Thymus (tissue), 11 donors: ENCODE data around the gene MAP3K10. TPM values are rescaled to one million over a fixed set of nuclear protein-coding genes. Genes with fewer than 3 reads are reported as not detected.

Experiments
- DNase-seq, 9 donors: peaks; one replicate each; pipeline ENCODE4 v3.0.0-alpha.2; 2013; ENCODE audit warnings: low spot score in 9 of 9, low read depth in 6 of 9, missing footprints in 1 of 9
- H3K27ac ChIP-seq, 2 donors: one replicate each; pipeline ENCODE4 v1.5.1; 2013; ENCODE audit warnings: control low read depth in 1 of 2, low read depth in 1 of 2, low read length in 1 of 2, mild to moderate bottlenecking in 1 of 2, moderate library complexity in 1 of 2
- H3K27me3 ChIP-seq, 2 donors: one replicate each; pipeline ENCODE4 v1.5.1; 2013; ENCODE audit warnings: low read length in 1 of 2; ENCODE audit not compliant: control insufficient read depth in 2 of 2, insufficient read depth in 1 of 2
- H3K36me3 ChIP-seq, 2 donors: one replicate each; pipeline ENCODE4 v1.5.1; 2013; ENCODE audit warnings: low read length in 1 of 2, mild to moderate bottlenecking in 1 of 2, moderate library complexity in 1 of 2; ENCODE audit not compliant: control insufficient read depth in 2 of 2, insufficient read depth in 2 of 2
- H3K4me1 ChIP-seq, 2 donors: one replicate each; pipeline ENCODE4 v1.5.1; 2013; ENCODE audit warnings: low read length in 2 of 2; ENCODE audit not compliant: control insufficient read depth in 2 of 2, insufficient read depth in 2 of 2
- H3K4me3 ChIP-seq, 2 donors: one replicate each; pipeline ENCODE4 v1.5.1; 2013; ENCODE audit warnings: low read length in 2 of 2, control low read depth in 1 of 2, mild to moderate bottlenecking in 1 of 2
- H3K9me3 ChIP-seq, 2 donors: one replicate each; pipeline ENCODE4 v1.5.1; 2013; ENCODE audit warnings: low read length in 1 of 2, mild to moderate bottlenecking in 1 of 2; ENCODE audit not compliant: control insufficient read depth in 2 of 2, insufficient read depth in 1 of 2
- WGBS: extraction: QIAGEN DNeasy Blood & Tissue Kit; methylation state at CpG from one replicate; pipeline ENCODE4 v1.1.7; 2013; 5-methylcytosine and 5-hydroxymethylcytosine counted together
- polyA plus RNA-seq: library from polyadenylated mRNA; stranded (reverse); fragments of 200-250 nt; gene quantifications from one replicate; pipeline ENCODE4 v1.2.3, GENCODE V29; 2013
- total RNA-seq: library from RNA; stranded (reverse); fragments of 120-200 nt; gene quantifications from one replicate; pipeline ENCODE4 v1.2.4, GENCODE V29; 2013
- donor health status: healthy.

MAP3K10 gene
- total and polyA plus RNA-seq, 2 donors, result 4.8 to 10.8 TPM

DNA sequence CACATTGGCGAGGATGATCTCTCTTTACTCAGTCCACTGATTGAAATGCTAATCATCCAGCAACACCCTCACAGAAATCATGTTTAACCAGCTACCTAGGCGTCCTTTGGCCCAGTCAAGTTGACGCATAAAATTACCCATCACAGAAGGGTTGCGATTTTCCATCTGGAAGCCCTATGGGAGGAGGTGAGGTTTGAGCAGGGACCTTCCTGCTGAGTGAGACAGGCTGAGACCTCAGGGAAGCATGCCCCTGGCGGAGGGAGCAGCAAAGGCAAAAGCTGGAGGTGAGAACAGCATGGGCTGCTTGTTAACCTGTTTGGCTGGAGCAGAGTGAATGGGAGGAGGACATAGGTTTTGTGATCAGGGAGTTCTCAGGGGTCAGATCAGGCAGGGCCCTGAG lies 19.7 kb downstream of the MAP3K10 start:
- no peaks in the 10 kb centered on the region for H3K4me1 ChIP-seq
- H3K27ac ChIP-seq, result no peak overlapping the region
- H3K9me3 ChIP-seq, result no peaks in the 10 kb centered on the region
- H3K27me3 ChIP-seq, result peaks cover 0 to 2% of the 10 kb centered on the region in 2 donors
- no peak overlapping the region for H3K4me3 ChIP-seq
- 97% methylated on average over 5 of the region's 5 CpGs for WGBS
- DNase-seq, result no peak
- H3K36me3 ChIP-seq, result peaks cover 0 to 3% of the 10 kb centered on the region in 2 donors

DNA sequence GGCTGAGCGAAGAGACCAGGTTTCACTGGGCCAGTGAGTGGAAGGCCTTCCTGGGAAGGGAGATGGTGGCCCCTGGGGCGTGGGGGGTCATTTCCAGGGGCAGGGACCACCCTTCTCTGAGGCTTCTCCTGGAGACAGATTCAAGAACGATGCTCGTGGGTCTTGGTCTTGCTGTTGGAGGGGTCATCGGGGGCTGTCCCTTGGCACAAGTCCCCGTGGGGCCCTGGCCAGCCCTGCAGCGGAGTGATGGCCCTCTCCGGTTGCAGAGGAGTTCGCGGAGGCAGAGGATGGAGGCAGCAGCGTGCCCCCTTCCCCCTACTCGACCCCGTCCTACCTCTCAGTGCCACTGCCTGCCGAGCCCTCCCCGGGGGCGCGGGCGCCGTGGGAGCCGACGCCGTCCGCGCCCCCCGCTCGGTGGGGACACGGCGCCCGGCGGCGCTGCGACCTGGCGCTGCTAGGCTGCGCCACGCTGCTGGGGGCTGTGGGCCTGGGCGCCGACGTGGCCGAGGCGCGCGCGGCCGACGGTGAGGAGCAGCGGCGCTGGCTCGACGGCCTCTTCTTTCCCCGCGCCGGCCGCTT lies 22.1 kb downstream of the MAP3K10 start:
- no peak for DNase-seq
- Histone ChIP-seq H3K36me3 (peaks cover 0 to 3% of the 10 kb centered on the region in 2 donors), H3K4me3 (no peak overlapping the region), H3K4me1 (no peaks in the 10 kb centered on the region), H3K27ac (no peak overlapping the region), H3K27me3 (peaks cover 18 to 26% of the 10 kb centered on the region in 2 donors), H3K9me3 (peaks cover 0 to 5% of the 10 kb centered on the region in 2 donors)
- 97% methylated on average over 53 of the region's 53 CpGs for WGBS

DNA sequence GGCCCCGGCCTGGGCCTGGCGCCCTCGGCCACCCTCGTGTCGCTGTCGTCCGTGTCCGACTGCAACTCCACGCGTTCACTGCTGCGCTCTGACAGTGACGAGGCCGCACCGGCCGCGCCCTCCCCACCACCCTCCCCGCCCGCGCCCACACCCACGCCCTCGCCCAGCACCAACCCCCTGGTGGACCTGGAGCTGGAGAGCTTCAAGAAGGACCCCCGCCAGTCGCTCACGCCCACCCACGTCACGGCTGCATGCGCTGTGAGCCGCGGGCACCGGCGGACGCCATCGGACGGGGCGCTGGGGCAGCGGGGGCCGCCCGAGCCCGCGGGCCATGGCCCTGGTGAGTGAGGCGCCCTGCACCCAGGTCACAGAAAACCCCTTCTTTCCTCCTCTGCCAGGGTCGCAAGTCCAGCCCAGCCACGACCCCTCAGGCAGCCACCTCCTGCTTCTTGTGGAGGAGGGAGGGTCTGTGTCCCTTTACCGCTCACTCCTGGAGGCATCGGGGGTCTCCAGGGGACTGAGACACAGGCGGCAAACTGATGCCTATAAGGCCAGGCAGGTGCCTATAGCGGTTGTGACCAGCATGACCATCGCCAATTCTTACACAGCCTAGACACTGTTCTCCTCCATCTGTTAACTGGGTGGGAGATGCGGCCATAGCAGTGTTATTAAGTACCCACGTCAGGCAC lies 22.8 kb downstream of the MAP3K10 start:
- no peak for DNase-seq

DNA sequence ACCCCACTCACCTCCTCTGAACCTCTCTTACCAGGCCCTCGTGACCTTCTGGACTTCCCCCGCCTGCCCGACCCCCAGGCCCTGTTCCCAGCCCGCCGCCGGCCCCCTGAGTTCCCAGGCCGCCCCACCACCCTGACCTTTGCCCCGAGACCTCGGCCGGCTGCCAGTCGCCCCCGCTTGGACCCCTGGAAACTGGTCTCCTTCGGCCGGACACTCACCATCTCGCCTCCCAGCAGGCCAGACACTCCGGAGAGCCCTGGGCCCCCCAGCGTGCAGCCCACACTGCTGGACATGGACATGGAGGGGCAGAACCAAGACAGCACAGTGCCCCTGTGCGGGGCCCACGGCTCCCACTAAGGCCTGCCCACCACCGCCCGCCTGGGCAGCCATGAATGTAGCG lies 23.7 kb downstream of the MAP3K10 start:
- peaks cover 0 to 5% of the 10 kb centered on the region in 2 donors for H3K9me3 ChIP-seq
- no peaks in the 10 kb centered on the region for H3K36me3 ChIP-seq
- DNase-seq, result no peak
- H3K4me1 ChIP-seq, result no peaks in the 10 kb centered on the region
- WGBS, result 97% methylated on average over 22 of the region's 22 CpGs
- peaks cover 22 to 40% of the 10 kb centered on the region in 2 donors for H3K27me3 ChIP-seq
- H3K4me3 ChIP-seq, result no peak overlapping the region
- H3K27ac ChIP-seq, result no peak overlapping the region

More for the DNA sequence above, 22.8 kb downstream of the MAP3K10 start:
- peaks cover 22 to 32% of the 10 kb centered on the region in 2 donors for H3K27me3 ChIP-seq
- H3K4me1 ChIP-seq, result no peaks in the 10 kb centered on the region
- H3K9me3 ChIP-seq, result peaks cover 0 to 5% of the 10 kb centered on the region in 2 donors
- no peak overlapping the region for H3K27ac ChIP-seq
- peaks cover 0 to under 1% of the 10 kb centered on the region in 2 donors for H3K36me3 ChIP-seq
- no peak overlapping the region for H3K4me3 ChIP-seq
- 95% methylated on average over 50 of the region's 50 CpGs for WGBS

DNA sequence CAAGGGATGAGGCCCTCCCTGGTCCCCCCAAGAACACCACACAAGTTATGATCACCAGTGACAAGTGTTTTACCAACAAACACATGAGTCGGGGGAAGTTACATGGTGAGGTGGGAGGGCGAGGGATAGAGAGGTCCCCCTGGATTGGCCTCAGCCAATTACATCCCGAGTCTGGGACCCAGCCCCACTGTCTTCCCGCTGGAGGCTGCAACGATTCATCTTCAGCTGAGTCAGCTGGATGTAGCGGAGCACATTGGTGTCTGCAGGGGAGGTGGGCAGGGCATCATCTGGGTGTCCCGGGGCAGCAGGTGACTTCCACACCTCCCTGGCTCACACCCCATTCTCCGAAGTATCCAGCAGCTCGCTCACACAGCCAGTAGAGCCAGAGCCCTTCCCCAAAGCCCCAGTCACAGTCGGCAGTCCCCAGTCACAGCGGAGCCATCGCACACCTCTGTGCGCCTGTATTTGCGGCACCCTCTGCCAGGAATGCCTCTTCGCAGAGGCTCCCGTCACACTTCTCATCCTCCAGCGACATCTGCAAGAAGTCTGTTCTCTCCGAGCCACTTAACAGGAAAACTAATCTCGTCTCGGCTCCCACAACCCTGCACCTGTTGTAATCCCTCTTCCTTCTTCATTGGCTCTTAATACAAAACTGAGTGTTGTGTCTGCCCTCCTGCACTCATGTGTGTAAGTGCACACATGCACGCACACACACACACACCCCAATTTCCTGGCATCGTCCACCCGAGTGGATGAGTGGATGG lies 25.0 kb downstream of the MAP3K10 start:
- no peak overlapping the region for H3K27ac ChIP-seq
- H3K4me3 ChIP-seq, result no peak overlapping the region
- no peaks in the 10 kb centered on the region for H3K4me1 ChIP-seq
- no peaks in the 10 kb centered on the region for H3K36me3 ChIP-seq
- peaks cover 22 to 52% of the 10 kb centered on the region in 2 donors for H3K27me3 ChIP-seq
- 62% methylated on average over 23 of the region's 23 CpGs for WGBS
- no peak for DNase-seq
- H3K9me3 ChIP-seq, result peaks cover 0 to 5% of the 10 kb centered on the region in 2 donors

DNA sequence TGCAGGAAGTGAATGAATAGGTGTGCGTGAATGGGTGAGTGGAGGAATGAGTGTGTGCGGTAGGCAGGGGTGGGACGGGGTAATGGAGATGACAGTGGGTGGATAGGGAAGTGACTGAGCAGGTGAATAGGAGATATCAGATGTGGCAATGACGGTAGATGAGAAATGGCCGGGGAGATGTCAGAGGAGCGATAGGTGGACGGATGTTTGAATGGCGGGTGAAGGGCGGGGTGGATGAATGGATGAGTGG lies 25.5 kb downstream of the MAP3K10 start:
- H3K36me3 ChIP-seq, result no peaks in the 10 kb centered on the region

DNA sequence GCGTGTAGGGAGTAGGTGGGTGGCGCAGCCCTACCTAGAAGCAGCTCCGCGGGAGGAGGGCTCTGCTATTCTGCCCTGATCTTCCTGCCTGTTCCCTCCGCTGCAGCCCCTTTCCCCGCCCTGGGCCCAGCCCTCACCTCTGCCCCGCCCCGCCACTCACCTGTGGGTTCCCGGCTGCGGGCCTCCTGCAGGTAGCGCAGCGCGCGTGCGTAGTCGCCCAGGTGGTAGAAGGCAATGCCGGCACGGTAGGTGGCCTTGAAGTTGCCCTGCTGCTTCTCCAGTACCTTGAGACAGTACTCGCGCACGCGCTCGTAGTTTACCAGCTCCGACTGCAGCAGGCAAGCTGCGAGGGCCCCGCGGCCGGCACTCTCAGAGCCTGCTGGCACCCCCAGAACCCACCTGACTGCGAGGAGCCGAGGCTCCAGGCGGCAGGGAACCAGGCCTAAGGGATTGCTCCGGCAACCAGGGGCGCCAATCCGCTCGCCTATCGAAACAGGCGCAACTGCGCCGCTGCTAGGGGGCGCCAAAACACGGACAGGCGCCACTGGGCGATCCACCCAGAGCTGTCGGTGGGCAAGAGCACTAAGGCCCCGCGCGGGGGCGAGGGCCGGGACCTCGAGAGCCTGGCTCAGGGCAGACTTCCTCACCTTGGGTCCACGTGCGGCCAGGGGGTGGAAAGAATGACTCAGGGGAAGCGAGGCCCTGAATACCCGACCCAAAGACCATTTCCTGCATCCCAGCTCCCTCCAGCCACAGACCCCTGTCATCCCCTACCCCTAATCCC lies 26.0 kb downstream of the MAP3K10 start:
- 17% methylated on average over 54 of the region's 54 CpGs for WGBS
- Histone ChIP-seq H3K36me3 (no peaks in the 10 kb centered on the region), H3K4me3 (no peak overlapping the region), H3K9me3 (peaks cover 0 to 10% of the 10 kb centered on the region in 2 donors), H3K27ac (no peak overlapping the region), H3K4me1 (no peaks in the 10 kb centered on the region), H3K27me3 (peaks cover 22 to 60% of the 10 kb centered on the region in 2 donors)
- DNase-seq, result peak in 2 of 9 donors; percentile 19 to 22

More for the DNA sequence above, 25.5 kb downstream of the MAP3K10 start:
- peaks cover 22 to 55% of the 10 kb centered on the region in 2 donors for H3K27me3 ChIP-seq
- no peak overlapping the region for H3K4me3 ChIP-seq
- H3K27ac ChIP-seq, result no peak overlapping the region
- 47% methylated on average over 9 of the region's 9 CpGs for WGBS
- no peaks in the 10 kb centered on the region for H3K4me1 ChIP-seq
- no peak for DNase-seq
- peaks cover 0 to 5% of the 10 kb centered on the region in 2 donors for H3K9me3 ChIP-seq

DNA sequence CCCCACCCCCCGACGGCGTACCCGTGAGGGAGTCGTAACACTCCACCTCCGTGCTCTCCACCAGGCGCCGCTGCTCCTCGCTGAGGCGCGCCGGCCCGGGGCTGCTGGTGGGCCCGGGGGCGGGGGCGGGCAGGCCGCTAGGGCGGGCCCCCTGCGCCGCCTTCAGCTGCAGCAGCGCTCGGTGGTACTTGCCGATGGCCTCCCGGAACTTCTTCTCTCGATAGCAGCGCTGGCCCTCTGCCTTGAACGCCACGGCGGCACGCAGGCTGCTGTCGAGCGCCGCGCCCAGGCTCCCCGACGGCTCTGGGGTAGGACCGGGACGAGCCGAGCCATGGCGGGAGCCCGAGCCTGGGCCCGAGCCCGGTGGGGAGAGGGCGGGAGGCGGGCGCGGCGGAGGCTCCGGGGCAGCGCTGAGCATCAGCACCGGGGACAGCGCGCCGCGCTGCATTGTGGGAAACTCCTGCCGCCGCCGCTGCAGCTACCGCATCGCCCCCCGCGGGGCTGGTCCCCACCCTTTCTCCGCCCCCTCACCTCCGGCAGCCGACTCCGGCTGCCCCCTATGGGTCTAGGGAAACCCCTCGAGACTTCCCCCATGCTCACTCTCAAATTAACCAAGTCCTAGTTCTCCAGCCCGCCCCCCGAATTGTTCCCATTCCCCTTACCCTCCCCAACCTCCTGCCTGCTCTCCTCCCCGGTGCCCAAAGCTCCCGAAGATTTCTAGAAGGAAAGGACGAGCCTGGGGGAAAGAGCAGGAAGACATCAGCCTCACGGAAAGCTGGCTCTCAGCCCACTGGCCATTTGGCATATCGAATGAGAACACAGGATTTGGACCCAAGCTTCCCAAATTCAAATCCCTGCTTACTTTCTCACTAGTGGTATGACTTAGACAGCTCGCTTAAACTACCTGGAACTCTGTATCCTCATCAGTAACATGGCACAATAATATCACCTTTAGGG lies 27.0 kb downstream of the MAP3K10 start, which contains the start of gene TTC9B:
TTC9B (minus strand) TSS at position 451 of the 957 bp plus-strand sequence; CDS start at position 448, 3 bp downstream.
- Histone ChIP-seq H3K27ac (no peak within 1 kb of the TSS), H3K4me1 (no peaks in the 10 kb centered on the region), H3K36me3 (no peaks in the 10 kb centered on the region), H3K27me3 (peaks cover 24 to 70% of the 10 kb centered on the region in 2 donors), H3K9me3 (peaks cover under 1 to 20% of the 10 kb centered on the region in 2 donors), H3K4me3 (no peak within 1 kb of the TSS)
- DNase-seq, result peak; percentile 5 to 70 (median 27)
- 5% methylated on average over 75 of the region's 75 CpGs for WGBS
